Skeletal muscle satellite cell (primary cell): ENCODE results near the gene XRCC3.
"Not testable (repeated sequence)": the region's sequence is repeated elsewhere in the genome, so short reads cannot be mapped to it uniquely, and the experiment has no call there.

Experiments used
- H3K27me3 ChIP-seq: 2 replicates; pipeline ENCODE4 v1.7.0; 2013; ENCODE audit warnings: low read length; ENCODE audit not compliant: control insufficient read depth, insufficient read depth
- H3K36me3 ChIP-seq: 2 replicates; pipeline ENCODE4 v1.7.0; 2013; ENCODE audit warnings: mild to moderate bottlenecking, control low read depth, low read length; ENCODE audit not compliant: insufficient read depth
- H3K4me1 ChIP-seq: 2 replicates; pipeline ENCODE4 v1.7.0; 2013; ENCODE audit warnings: low read length; ENCODE audit not compliant: control insufficient read depth, insufficient read depth
- H3K4me2 ChIP-seq: 2 replicates; pipeline ENCODE4 v1.7.0; 2013; ENCODE audit warnings: mild to moderate bottlenecking, low read length
- H3K4me3 ChIP-seq: 2 replicates; pipeline ENCODE4 v1.7.0; 2013; ENCODE audit warnings: low read length
- H3K9ac ChIP-seq: 2 replicates; pipeline ENCODE4 v1.7.0; 2013; ENCODE audit warnings: mild to moderate bottlenecking, low read depth, low read length, moderate library complexity
- H3K9me3 ChIP-seq: replicated peaks from 2 replicates; pipeline ENCODE4 v1.7.0; 2013; ENCODE audit warnings: mild to moderate bottlenecking, control low read depth, low read length

XRCC3 gene

GRCh38 chr14:103695296-103696069 lies 19.8 kb downstream of the XRCC3 start:
- H3K9ac ChIP-seq, result no peak overlapping the region
- no peaks in the 10 kb centered on the region for H3K27me3 ChIP-seq
- peak overlapping the region; percentile 42 for H3K4me2 ChIP-seq
- peaks cover 76% of the 10 kb centered on the region for H3K36me3 ChIP-seq
- no peak overlapping the region for H3K4me3 ChIP-seq
- H3K4me1 ChIP-seq, result peaks cover 30% of the 10 kb centered on the region
- H3K9me3 ChIP-seq, result no peaks in the 10 kb centered on the region

GRCh38 chr14:103694572-103695026 lies 20.7 kb downstream of the XRCC3 start:
- peaks cover 72% of the 10 kb centered on the region for H3K36me3 ChIP-seq
- no peak overlapping the region for H3K4me2 ChIP-seq
- no peak overlapping the region for H3K9ac ChIP-seq
- no peak overlapping the region for H3K4me3 ChIP-seq
- H3K9me3 ChIP-seq, result no peaks in the 10 kb centered on the region
- H3K27me3 ChIP-seq, result no peaks in the 10 kb centered on the region
- H3K4me1 ChIP-seq, result peaks cover 21% of the 10 kb centered on the region

GRCh38 chr14:103693515-103693914 lies 21.7 kb downstream of the XRCC3 start:
- peaks cover 21% of the 10 kb centered on the region for H3K4me1 ChIP-seq
- H3K4me3 ChIP-seq, result no peak overlapping the region
- H3K27me3 ChIP-seq, result no peaks in the 10 kb centered on the region
- H3K4me2 ChIP-seq, result no peak overlapping the region
- no peaks in the 10 kb centered on the region for H3K9me3 ChIP-seq
- H3K36me3 ChIP-seq, result peaks cover 73% of the 10 kb centered on the region
- no peak overlapping the region for H3K9ac ChIP-seq

- Histone ChIP-seq H3K9ac (no peak overlapping the region), H3K27me3 (no peaks in the 10 kb centered on the region), H3K36me3 (peaks cover 70% of the 10 kb centered on the region), H3K4me1 (peaks cover 21% of the 10 kb centered on the region), H3K9me3 (no peaks in the 10 kb centered on the region), H3K4me3 (no peak overlapping the region), H3K4me2 (no peak overlapping the region)
These were observed 22.4 kb downstream of the XRCC3 start for GRCh38 chr14:103692871-103693270.

GRCh38 chr14:103692159-103692558 lies 23.1 kb downstream of the XRCC3 start:
- H3K4me3 ChIP-seq, result no peak overlapping the region
- H3K9ac ChIP-seq, result no peak overlapping the region
- H3K4me2 ChIP-seq, result no peak overlapping the region
- H3K4me1 ChIP-seq, result peaks cover 18% of the 10 kb centered on the region
- peaks cover 67% of the 10 kb centered on the region for H3K36me3 ChIP-seq
- no peaks in the 10 kb centered on the region for H3K27me3 ChIP-seq
- no peaks in the 10 kb centered on the region for H3K9me3 ChIP-seq

- H3K4me3 ChIP-seq, H3K9ac ChIP-seq, H3K27me3 ChIP-seq, H3K4me2 ChIP-seq, H3K9me3 ChIP-seq: not testable (repeated sequence)
- Histone ChIP-seq H3K36me3 (peaks cover 70% of the 10 kb centered on the region), H3K4me1 (peaks cover 13% of the 10 kb centered on the region)
These were observed 23.6 kb downstream of the XRCC3 start for GRCh38 chr14:103691655-103692054.

- Histone ChIP-seq H3K36me3 (peaks cover 79% of the 10 kb centered on the region), H3K4me1 (peaks cover 1% of the 10 kb centered on the region), H3K9ac (no peak overlapping the region), H3K4me3 (no peak overlapping the region), H3K9me3 (no peaks in the 10 kb centered on the region), H3K4me2 (no peak overlapping the region), H3K27me3 (no peaks in the 10 kb centered on the region)
These were observed 24.9 kb downstream of the XRCC3 start for GRCh38 chr14:103690332-103690731.

- Histone ChIP-seq H3K9ac (no peak overlapping the region), H3K36me3 (peaks cover 80% of the 10 kb centered on the region)
These were observed 26.0 kb downstream of the XRCC3 start for GRCh38 chr14:103688906-103689902.

GRCh38 chr14:103688441-103688840 lies 26.8 kb downstream of the XRCC3 start:
- no peaks in the 10 kb centered on the region for H3K9me3 ChIP-seq
- H3K36me3 ChIP-seq, result peaks cover 79% of the 10 kb centered on the region
- H3K4me2 ChIP-seq, result no peak overlapping the region
- H3K27me3 ChIP-seq, result no peaks in the 10 kb centered on the region
- no peak overlapping the region for H3K9ac ChIP-seq
- H3K4me3 ChIP-seq, result no peak overlapping the region
- H3K4me1 ChIP-seq, result peaks cover 14% of the 10 kb centered on the region

More at GRCh38 chr14:103688906-103689902, 26.0 kb downstream of the XRCC3 start:
- Histone ChIP-seq H3K9me3 (no peaks in the 10 kb centered on the region), H3K4me3 (no peak overlapping the region), H3K27me3 (no peaks in the 10 kb centered on the region), H3K4me2 (no peak overlapping the region), H3K4me1 (peaks cover 7% of the 10 kb centered on the region)

- no peak overlapping the region for H3K4me2 ChIP-seq
- peaks cover 79% of the 10 kb centered on the region for H3K36me3 ChIP-seq
- H3K9ac ChIP-seq, result no peak overlapping the region
- H3K4me1 ChIP-seq, result peaks cover 14% of the 10 kb centered on the region
- H3K4me3 ChIP-seq, result no peak overlapping the region
- no peaks in the 10 kb centered on the region for H3K27me3 ChIP-seq
- no peaks in the 10 kb centered on the region for H3K9me3 ChIP-seq
These were observed 27.5 kb downstream of the XRCC3 start for GRCh38 chr14:103687712-103688111.

- Histone ChIP-seq H3K9me3 (no peaks in the 10 kb centered on the region), H3K9ac (no peak overlapping the region), H3K4me2 (no peak overlapping the region), H3K4me1 (peaks cover 14% of the 10 kb centered on the region), H3K36me3 (peaks cover 72% of the 10 kb centered on the region), H3K27me3 (no peaks in the 10 kb centered on the region), H3K4me3 (no peak overlapping the region)
These were observed 28.3 kb downstream of the XRCC3 start for GRCh38 chr14:103686831-103687485.
